Duodenal mucosa (tissue), 2 donors: ENCODE data around the gene CHD8.

Experiments used
- H3K27ac ChIP-seq: one replicate; pipeline ENCODE4 v1.7.0; 2013; ENCODE audit warnings: low read depth, low read length
- H3K27me3 ChIP-seq, 2 donors: one replicate each; pipeline ENCODE4 v1.7.0; 2013; ENCODE audit warnings: low read length in 2 of 2, control low read depth in 1 of 2; ENCODE audit not compliant: insufficient read depth in 2 of 2, control insufficient read depth in 1 of 2
- H3K36me3 ChIP-seq, 2 donors: one replicate each; pipeline ENCODE4 v1.7.0; 2013; ENCODE audit warnings: low read length in 2 of 2, control low read depth in 1 of 2; ENCODE audit not compliant: insufficient read depth in 2 of 2, control insufficient read depth in 1 of 2
- H3K4me1 ChIP-seq, 2 donors: one replicate each; pipeline ENCODE4 v1.7.0; 2013; ENCODE audit warnings: low read length in 2 of 2, control low read depth in 1 of 2; ENCODE audit not compliant: insufficient read depth in 2 of 2, control insufficient read depth in 1 of 2
- H3K4me3 ChIP-seq, 2 donors: one replicate each; pipeline ENCODE4 v1.7.0; 2013; ENCODE audit warnings: low read length in 2 of 2, low read depth in 1 of 2
- H3K9ac ChIP-seq, 2 donors: one replicate each; pipeline ENCODE4 v1.7.0; 2013; ENCODE audit warnings: low read length in 2 of 2, low read depth in 1 of 2
- H3K9me3 ChIP-seq, 2 donors: one replicate each; pipeline ENCODE4 v1.7.0; 2013; ENCODE audit warnings: low read length in 2 of 2, control low read depth in 1 of 2; ENCODE audit not compliant: control insufficient read depth in 1 of 2

The CHD8 gene

GRCh38 chr14:21455912-21456667 is at the start of gene CHD8:
Gene CHD8, minus strand, starts transcription at chr14:21456123. Its CDS starts 24,480 bp downstream, at chr14:21431643.
- Histone ChIP-seq H3K36me3 (peaks cover 6 to 8% of the 10 kb centered on the region in 2 donors), H3K27ac (peak within 1 kb of the TSS; percentile 95), H3K27me3 (no peaks in the 10 kb centered on the region), H3K4me3 (peak within 1 kb of the TSS; percentile 89 to 97), H3K9ac (peak within 1 kb of the TSS; percentile 89 to 99), H3K9me3 (no peaks in the 10 kb centered on the region), H3K4me1 (peaks cover 8 to 20% of the 10 kb centered on the region in 2 donors)

GRCh38 chr14:21505012-21505553 is 49.2 kb upstream of the CHD8 start:
- Histone ChIP-seq H3K9me3 (no peaks in the 10 kb centered on the region), H3K27ac (no peak overlapping the region), H3K4me3 (no peak overlapping the region), H3K36me3 (peaks cover 12 to 46% of the 10 kb centered on the region in 2 donors), H3K4me1 (peaks cover 10 to 11% of the 10 kb centered on the region in 2 donors), H3K27me3 (no peaks in the 10 kb centered on the region), H3K9ac (no peak overlapping the region)

GRCh38 chr14:21503376-21503775 is 47.5 kb upstream of the CHD8 start:
- Histone ChIP-seq H3K4me3 (no peak overlapping the region), H3K9ac (no peak overlapping the region), H3K27ac (no peak overlapping the region), H3K27me3 (no peaks in the 10 kb centered on the region), H3K36me3 (peaks cover 27 to 62% of the 10 kb centered on the region in 2 donors), H3K9me3 (no peaks in the 10 kb centered on the region), H3K4me1 (no peaks in the 10 kb centered on the region)

- H3K9me3 ChIP-seq, result no peaks in the 10 kb centered on the region
- H3K36me3 ChIP-seq, result peaks cover 35 to 69% of the 10 kb centered on the region in 2 donors
- no peaks in the 10 kb centered on the region for H3K4me1 ChIP-seq
- no peaks in the 10 kb centered on the region for H3K27me3 ChIP-seq
- no peak overlapping the region for H3K9ac ChIP-seq
- no peak overlapping the region for H3K27ac ChIP-seq
- H3K4me3 ChIP-seq, result no peak overlapping the region
Measured at GRCh38 chr14:21501568-21501967, 45.6 kb upstream of the CHD8 start.

GRCh38 chr14:21498540-21499526 is 42.9 kb upstream of the CHD8 start:
- Histone ChIP-seq H3K4me3 (no peak overlapping the region), H3K4me1 (no peaks in the 10 kb centered on the region), H3K9ac (no peak overlapping the region), H3K27me3 (no peaks in the 10 kb centered on the region), H3K27ac (no peak overlapping the region), H3K36me3 (peaks cover 46 to 89% of the 10 kb centered on the region in 2 donors), H3K9me3 (no peaks in the 10 kb centered on the region)

GRCh38 chr14:21496453-21496852 is 40.5 kb upstream of the CHD8 start:
- no peak overlapping the region for H3K27ac ChIP-seq
- H3K4me1 ChIP-seq, result no peaks in the 10 kb centered on the region
- H3K9me3 ChIP-seq, result no peaks in the 10 kb centered on the region
- H3K4me3 ChIP-seq, result no peak overlapping the region
- H3K27me3 ChIP-seq, result no peaks in the 10 kb centered on the region
- H3K9ac ChIP-seq, result no peak overlapping the region
- H3K36me3 ChIP-seq, result peaks cover 54 to 83% of the 10 kb centered on the region in 2 donors

GRCh38 chr14:21494902-21495762 is 39.2 kb upstream of the CHD8 start:
- Histone ChIP-seq H3K9ac (no peak overlapping the region), H3K36me3 (peaks cover 54 to 82% of the 10 kb centered on the region in 2 donors), H3K27me3 (no peaks in the 10 kb centered on the region), H3K27ac (no peak overlapping the region), H3K9me3 (no peaks in the 10 kb centered on the region), H3K4me3 (no peak overlapping the region), H3K4me1 (no peaks in the 10 kb centered on the region)

- Histone ChIP-seq H3K36me3 (peaks cover 9 to 37% of the 10 kb centered on the region in 2 donors), H3K4me1 (no peaks in the 10 kb centered on the region), H3K27me3 (no peaks in the 10 kb centered on the region), H3K9ac (no peak overlapping the region), H3K27ac (no peak overlapping the region), H3K9me3 (no peaks in the 10 kb centered on the region), H3K4me3 (no peak overlapping the region)
Measured at GRCh38 chr14:21486640-21487087, 30.7 kb upstream of the CHD8 start.

- Histone ChIP-seq H3K4me1 (peaks cover 16 to 17% of the 10 kb centered on the region in 2 donors), H3K9me3 (no peaks in the 10 kb centered on the region), H3K27ac (peak within 1 kb of the TSS; percentile 88), H3K27me3 (no peaks in the 10 kb centered on the region), H3K36me3 (peaks cover 0 to 9% of the 10 kb centered on the region in 2 donors), H3K4me3 (peak within 1 kb of the TSS; percentile 99), H3K9ac (peak within 1 kb of the TSS; percentile 94 to 98)
Measured at GRCh38 chr14:21476925-21477681, 21.2 kb upstream of the CHD8 start, which contains the start of the genes RAB2B and TOX4. Gene RAB2B, minus strand, starts transcription at chr14:21476959. Its CDS starts 87 bp downstream, at chr14:21476872. Gene TOX4, plus strand, starts transcription at chr14:21477195. Its CDS starts 84 bp downstream, at chr14:21477279.
